ENCODE measurements around the gene TMUB2.

DNA sequence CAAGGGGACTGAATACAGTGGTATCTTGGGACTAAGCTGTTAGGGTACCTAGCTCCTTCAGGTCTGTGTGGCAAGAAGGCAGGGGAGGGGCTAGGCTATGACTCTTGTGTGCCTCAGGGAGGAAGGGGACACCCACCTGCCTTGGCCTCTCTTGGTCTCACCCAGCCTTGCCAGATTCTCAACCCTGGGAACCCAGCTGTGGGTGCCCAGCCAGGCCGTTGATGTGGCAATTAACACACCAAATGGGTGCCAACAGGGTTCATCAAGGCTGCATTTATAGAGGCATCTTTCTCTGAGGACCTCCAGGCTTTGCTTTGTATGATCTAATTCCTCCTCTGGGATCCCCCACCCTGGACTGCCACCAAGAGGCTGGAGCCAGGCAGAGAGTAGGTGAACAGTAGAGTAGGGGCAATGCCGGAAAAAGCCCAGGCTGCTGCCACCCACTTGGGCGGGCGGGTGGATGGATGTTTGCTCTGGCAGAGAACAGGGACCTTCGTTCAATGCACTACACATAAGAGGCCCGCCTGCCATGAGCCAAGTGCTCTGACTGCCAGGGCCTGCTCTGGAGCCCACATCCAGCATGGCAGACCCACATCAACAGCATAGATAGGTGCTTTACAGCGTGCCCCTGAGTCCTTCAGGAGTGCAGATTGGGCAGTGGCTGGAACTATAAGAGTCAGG is 19.5 kb upstream of the TMUB2 start:
- TF ChIP-seq SP1 (IDR thresholded peaks at IDR 0.05; ENCODE audit: low read depth), result no peak
- no peak for TF ChIP-seq SIN3A (IDR thresholded peaks at IDR 0.05; ENCODE audit: low read depth)
- TF ChIP-seq, protein P1, sequence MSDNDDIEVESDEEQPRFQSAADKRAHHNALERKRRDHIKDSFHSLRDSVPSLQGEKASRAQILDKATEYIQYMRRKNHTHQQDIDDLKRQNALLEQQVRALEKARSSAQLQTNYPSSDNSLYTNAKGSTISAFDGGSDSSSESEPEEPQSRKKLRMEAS (IDR thresholded peaks at IDR 0.05), result no peak
- no peak for TF ChIP-seq POLR2A (IDR thresholded peaks at IDR 0.05; ENCODE audit: borderline replicate concordance, extremely low read depth, insufficient read depth, insufficient read length)
- TF ChIP-seq FOSL1 (IDR thresholded peaks at IDR 0.05; ENCODE audit: low read depth), result no peak
- TF ChIP-seq, protein P2, sequence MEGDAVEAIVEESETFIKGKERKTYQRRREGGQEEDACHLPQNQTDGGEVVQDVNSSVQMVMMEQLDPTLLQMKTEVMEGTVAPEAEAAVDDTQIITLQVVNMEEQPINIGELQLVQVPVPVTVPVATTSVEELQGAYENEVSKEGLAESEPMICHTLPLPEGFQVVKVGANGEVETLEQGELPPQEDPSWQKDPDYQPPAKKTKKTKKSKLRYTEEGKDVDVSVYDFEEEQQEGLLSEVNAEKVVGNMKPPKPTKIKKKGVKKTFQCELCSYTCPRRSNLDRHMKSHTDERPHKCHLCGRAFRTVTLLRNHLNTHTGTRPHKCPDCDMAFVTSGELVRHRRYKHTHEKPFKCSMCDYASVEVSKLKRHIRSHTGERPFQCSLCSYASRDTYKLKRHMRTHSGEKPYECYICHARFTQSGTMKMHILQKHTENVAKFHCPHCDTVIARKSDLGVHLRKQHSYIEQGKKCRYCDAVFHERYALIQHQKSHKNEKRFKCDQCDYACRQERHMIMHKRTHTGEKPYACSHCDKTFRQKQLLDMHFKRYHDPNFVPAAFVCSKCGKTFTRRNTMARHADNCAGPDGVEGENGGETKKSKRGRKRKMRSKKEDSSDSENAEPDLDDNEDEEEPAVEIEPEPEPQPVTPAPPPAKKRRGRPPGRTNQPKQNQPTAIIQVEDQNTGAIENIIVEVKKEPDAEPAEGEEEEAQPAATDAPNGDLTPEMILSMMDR (IDR thresholded peaks at IDR 0.05 in 2 of 3, conservative IDR thresholded peaks at IDR 0.05 in 1 of 3; ENCODE audit: borderline replicate concordance in 1 of 3, insufficient read depth in 1 of 3, low read depth in 2 of 3, low read length in 2 of 3), result no peak
- TF ChIP-seq POLR2AphosphoS5 (IDR thresholded peaks at IDR 0.05; ENCODE audit: low read depth, low read length), result no peak
- TF ChIP-seq EZH2 (IDR thresholded peaks at IDR 0.05), result no peak
- TF ChIP-seq JUND (IDR thresholded peaks at IDR 0.05), result no peak
- TF ChIP-seq, protein P3, sequence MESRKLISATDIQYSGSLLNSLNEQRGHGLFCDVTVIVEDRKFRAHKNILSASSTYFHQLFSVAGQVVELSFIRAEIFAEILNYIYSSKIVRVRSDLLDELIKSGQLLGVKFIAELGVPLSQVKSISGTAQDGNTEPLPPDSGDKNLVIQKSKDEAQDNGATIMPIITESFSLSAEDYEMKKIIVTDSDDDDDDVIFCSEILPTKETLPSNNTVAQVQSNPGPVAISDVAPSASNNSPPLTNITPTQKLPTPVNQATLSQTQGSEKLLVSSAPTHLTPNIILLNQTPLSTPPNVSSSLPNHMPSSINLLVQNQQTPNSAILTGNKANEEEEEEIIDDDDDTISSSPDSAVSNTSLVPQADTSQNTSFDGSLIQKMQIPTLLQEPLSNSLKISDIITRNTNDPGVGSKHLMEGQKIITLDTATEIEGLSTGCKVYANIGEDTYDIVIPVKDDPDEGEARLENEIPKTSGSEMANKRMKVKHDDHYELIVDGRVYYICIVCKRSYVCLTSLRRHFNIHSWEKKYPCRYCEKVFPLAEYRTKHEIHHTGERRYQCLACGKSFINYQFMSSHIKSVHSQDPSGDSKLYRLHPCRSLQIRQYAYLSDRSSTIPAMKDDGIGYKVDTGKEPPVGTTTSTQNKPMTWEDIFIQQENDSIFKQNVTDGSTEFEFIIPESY (IDR thresholded peaks at IDR 0.05; ENCODE audit: extremely low read depth, insufficient replicate concordance, low read length), result no peak
- TF ChIP-seq, protein P4, sequence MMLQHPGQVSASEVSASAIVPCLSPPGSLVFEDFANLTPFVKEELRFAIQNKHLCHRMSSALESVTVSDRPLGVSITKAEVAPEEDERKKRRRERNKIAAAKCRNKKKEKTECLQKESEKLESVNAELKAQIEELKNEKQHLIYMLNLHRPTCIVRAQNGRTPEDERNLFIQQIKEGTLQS (IDR thresholded peaks at IDR 0.05), result no peak
- no peak for TF ChIP-seq CBX3 (IDR thresholded peaks at IDR 0.05; ENCODE audit: low read depth)
- no peak for TF ChIP-seq CEBPB (IDR thresholded peaks at IDR 0.05; ENCODE audit: low read depth)
